HG02623 (cell line): ENCODE results near the gene C4BPB.

Experiments used
- ATAC-seq: cut with Tn5 transposase; IDR thresholded peaks from one replicate; pipeline ENCODE4 v1.9.1; 2021; ENCODE audit warnings: moderate library complexity; ENCODE audit not compliant: unreplicated experiment

The C4BPB gene

DNA sequence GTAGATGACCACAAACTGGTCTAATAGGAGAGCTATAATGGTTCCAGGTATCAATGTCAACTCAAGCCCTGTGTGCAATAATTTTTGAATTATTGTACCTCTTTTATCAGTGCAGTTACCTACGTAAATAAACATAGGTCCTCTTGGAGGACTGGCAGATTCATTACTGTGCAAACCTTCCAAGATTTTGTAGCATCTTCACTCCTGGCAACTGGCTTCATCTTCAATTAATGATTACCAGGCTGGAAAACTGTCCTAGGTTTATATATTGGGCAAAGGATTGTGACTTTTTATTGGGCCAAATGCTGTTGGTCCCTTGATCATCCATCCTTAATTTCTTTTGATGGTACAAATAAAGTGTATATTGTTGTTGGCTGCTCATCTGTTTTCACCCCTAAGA, 51.0 kb downstream of the C4BPB start:
- no peak for ATAC-seq

DNA sequence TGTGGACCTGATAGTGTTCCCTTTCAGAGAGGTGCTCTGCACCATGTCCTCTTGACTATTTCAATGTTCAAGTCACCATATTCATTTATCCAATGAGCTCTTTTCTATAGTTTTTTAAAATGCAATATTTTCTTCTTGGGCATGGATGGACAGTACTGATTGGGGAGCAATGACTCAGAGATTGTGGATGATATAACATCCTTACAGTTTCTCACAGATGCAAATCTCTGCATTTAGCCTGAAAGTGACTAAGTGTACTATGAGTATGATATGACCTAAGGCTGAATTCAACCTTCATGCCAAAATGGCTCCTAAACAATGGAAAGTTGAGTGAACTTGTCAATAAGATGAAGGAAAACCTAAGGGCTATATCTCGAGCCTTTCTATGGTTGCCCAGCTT, 51.9 kb downstream of the C4BPB start:
- ATAC-seq = no peak

DNA sequence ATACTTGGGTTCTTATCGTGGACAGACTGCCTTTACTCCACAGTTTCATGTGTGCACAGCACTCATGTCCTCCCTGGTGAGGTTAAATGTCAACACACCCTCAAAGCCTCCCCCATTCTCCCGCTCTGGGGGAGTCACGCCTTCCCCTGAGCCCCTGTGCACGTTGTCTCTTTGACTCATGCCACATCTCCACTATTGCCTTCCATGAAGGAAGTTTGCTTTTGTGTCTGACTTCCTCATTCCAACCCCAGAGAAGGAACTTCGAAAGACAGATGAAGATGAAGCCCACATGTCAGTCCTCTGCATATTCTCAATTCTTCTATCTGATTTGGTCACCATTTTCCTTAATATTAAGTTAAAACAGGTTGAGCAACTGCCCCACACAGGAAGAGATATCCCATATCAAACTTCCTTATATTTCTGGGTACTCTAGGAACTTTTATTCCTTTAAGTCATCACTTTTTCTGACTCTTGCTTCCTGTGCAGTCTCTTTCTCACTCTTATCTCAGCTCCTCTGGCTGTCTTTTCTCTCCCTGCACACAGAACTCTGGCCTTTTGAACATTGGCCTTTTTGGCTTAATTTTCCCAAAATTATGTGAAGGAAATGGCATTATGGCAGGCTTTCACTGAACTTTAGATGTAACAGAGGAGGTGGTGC, 56.9 kb downstream of the C4BPB start:
- no peak for ATAC-seq
